Psoas muscle (tissue), 8 donors: ENCODE data around the gene PARP15. TPM values are rescaled to one million over a fixed set of nuclear protein-coding genes. Genes with fewer than 3 reads are reported as not detected.

Experiments used
- ATAC-seq, 4 donors: fragments of 200-7000 bp; cut with Tn5 transposase; one replicate each; pipeline ENCODE4 v1.9.1; 2020; ENCODE audit warnings: moderate library complexity in 3 of 4, mild to moderate bottlenecking in 2 of 4
- DNase-seq, 2 donors: peaks; one replicate each; pipeline ENCODE4 v3.0.0-alpha.2; 2020
- H3K27ac ChIP-seq: fragments of 200-600 bp; one replicate; pipeline ENCODE4 v1.8.0; 2022
- H3K27me3 ChIP-seq, 3 donors: fragments of 200-600 bp in 1 of 3; one replicate each; pipeline versions ENCODE4 v1.6.1 to v1.8.0; 2013 to 2022; ENCODE audit warnings: low read length in 2 of 3, mild to moderate bottlenecking in 2 of 3, moderate library complexity in 1 of 3; ENCODE audit not compliant: insufficient read depth in 3 of 3
- H3K36me3 ChIP-seq, 2 donors: fragments of 200-600 bp in 1 of 2; one replicate each; pipeline versions ENCODE4 v1.6.1 to v1.8.0; 2013 to 2022; ENCODE audit warnings: low read depth in 1 of 2, mild to moderate bottlenecking in 1 of 2, moderate library complexity in 1 of 2; ENCODE audit not compliant: insufficient read depth in 1 of 2
- H3K4me1 ChIP-seq: fragments of 200-600 bp; one replicate; pipeline ENCODE4 v1.8.0; 2022
- H3K4me3 ChIP-seq: fragments of 200-600 bp; one replicate; pipeline ENCODE4 v1.8.0; 2022; ENCODE audit warnings: mild to moderate bottlenecking
- H3K9me3 ChIP-seq: fragments of 200-600 bp; one replicate; pipeline ENCODE4 v1.8.0; 2022
- WGBS, 3 donors: extraction: QIAGEN DNeasy Blood & Tissue Kit; methylation state at CpG; one replicate each; pipeline versions ENCODE4 v1.1.6 to v1.1.7; 2013; 5-methylcytosine and 5-hydroxymethylcytosine counted together
- intact Hi-C, 2 donors: fragments of 100-400 bp; cut with DNase I; formaldehyde crosslinking; loops; one replicate each; pipeline versions ENCODE4 v1.11.0 to v1.14.2; 2022
- polyA plus RNA-seq, 3 donors: library from polyadenylated mRNA; stranded (reverse); fragments of 200-250 nt; gene quantifications; one replicate each; pipeline ENCODE4 v1.2.3, GENCODE V29; 2013
- total RNA-seq, 4 donors: library from RNA; stranded (reverse); fragmentation: NEBNext Ultra II Directional in 2 of 4; extraction: Animal tissue kit (Norgen Biotek cat#: 25700) in 2 of 4; gene quantifications; one replicate each; pipeline versions ENCODE4 v1.2.1 to v1.2.4, GENCODE V29; 2021 to 2023
- TF ChIP-seq, protein P1 (sequence below): fragments of 200-600 bp; IDR thresholded peaks from one replicate; pipeline ENCODE4 v1.8.0; 2022; ENCODE audit warnings: antibody characterized with exemption
- donor health status: healthy with polysubstance abuse.
- donor health status: DM: no; HTN: no; CAD: no; lungs with moderate emphysema.
- donor health status: Bipolar disorder and iron deficiency.
- donor health status: healthy.
- donor health status: DM: yes; HTN: yes; CAD: no.
- donor health status: DM: no; HTN: no; CAD: no.
- donor health status: DM: no; HTN: no; CAD: no.
- donor health status: DM: yes; HTN: yes; CAD: no.

The PARP15 gene
- total and polyA plus RNA-seq, 7 donors = 0.11 to 1.0 (median 0.34) TPM

DNA sequence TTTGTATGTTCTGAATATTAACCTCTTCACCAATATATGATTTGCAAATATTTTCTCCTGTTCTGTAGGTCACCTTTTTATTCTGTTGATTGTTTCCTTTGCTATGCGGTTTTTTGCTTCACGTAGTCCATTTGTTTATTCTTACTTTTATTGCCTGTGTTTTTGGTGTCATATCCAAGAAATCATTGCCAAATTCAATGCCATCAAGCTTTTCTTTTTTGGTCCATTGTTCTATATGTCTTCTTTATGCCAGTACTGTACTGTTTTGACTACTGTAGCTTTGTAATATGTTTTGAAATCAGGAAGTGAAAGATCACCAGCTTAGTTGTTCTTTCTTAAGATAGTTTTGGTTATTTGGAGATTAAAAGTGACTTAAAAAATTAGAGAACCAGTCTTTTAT, 4.2 kb downstream of the PARP15 start:
- DNase-seq (no peak), ATAC-seq (no peak)
- WGBS, 3 donors = 97 to 98% (median 98%) methylated on average over 2 of the region's 2 CpGs

DNA sequence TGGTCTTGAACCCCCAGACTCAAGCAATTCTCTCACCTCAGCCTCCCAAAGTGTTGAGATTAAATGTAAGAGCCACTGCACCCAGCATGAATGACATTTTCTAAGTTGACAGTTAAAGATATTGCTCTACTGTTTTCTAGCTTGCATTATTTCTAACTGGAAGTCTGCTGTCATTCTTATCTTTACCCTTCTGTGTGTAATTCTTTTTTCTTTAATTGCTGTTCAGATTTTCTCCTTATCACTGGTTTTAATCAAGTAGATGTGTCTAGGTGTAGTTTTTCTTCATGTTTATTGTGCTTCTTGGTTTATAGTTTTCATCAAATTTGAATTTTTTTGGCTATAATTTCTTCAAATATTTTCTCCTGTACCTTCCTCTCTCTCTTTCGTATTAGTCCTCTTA, 4.9 kb downstream of the PARP15 start:
- no peak for ATAC-seq
- H3K4me1 ChIP-seq = peaks cover 10% of the 10 kb centered on the region
- no peaks in the 10 kb centered on the region for H3K27me3 ChIP-seq
- H3K27ac ChIP-seq = no peak overlapping the region
- intact Hi-C loops = no loop called here
- TF ChIP-seq, protein P1, sequence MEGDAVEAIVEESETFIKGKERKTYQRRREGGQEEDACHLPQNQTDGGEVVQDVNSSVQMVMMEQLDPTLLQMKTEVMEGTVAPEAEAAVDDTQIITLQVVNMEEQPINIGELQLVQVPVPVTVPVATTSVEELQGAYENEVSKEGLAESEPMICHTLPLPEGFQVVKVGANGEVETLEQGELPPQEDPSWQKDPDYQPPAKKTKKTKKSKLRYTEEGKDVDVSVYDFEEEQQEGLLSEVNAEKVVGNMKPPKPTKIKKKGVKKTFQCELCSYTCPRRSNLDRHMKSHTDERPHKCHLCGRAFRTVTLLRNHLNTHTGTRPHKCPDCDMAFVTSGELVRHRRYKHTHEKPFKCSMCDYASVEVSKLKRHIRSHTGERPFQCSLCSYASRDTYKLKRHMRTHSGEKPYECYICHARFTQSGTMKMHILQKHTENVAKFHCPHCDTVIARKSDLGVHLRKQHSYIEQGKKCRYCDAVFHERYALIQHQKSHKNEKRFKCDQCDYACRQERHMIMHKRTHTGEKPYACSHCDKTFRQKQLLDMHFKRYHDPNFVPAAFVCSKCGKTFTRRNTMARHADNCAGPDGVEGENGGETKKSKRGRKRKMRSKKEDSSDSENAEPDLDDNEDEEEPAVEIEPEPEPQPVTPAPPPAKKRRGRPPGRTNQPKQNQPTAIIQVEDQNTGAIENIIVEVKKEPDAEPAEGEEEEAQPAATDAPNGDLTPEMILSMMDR = no peak
- DNase-seq = no peak
- peaks cover 13% of the 10 kb centered on the region for H3K9me3 ChIP-seq
- no peaks in the 10 kb centered on the region for H3K36me3 ChIP-seq
- no peak overlapping the region for H3K4me3 ChIP-seq
- WGBS, 3 donors = 88 to 96% (median 92%) methylated on average over 1 of the region's 1 CpG

More for the DNA sequence above, 4.2 kb downstream of the PARP15 start:
- intact Hi-C loops = no loop called here
- Histone ChIP-seq H3K4me1 (peaks cover 10% of the 10 kb centered on the region), H3K36me3 (no peaks in the 10 kb centered on the region), H3K27me3 (no peaks in the 10 kb centered on the region), H3K4me3 (no peak overlapping the region), H3K9me3 (peaks cover 13% of the 10 kb centered on the region), H3K27ac (no peak overlapping the region)
- TF ChIP-seq, protein P1 = no peak

DNA sequence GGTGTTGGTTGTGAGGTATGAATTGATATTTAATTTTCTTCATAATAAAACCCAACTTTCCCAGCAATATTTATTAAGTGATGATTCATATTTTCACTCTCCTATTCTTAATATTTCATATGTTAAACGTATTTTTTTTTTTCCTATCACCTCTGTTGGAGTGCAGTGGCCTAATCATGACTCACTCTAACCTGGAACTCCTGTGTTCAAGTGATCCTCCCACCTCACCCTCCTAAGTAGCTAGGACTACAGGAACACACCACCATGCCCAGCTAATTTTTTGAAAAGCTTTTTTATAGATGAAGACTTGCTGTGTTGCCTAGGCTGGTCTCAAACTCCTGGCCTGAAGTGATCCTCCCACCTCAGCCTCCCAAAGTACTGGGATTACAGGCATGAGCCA, 8.6 kb downstream of the PARP15 start:
- H3K4me1 ChIP-seq = no peaks in the 10 kb centered on the region
- no peaks in the 10 kb centered on the region for H3K36me3 ChIP-seq
- WGBS, 3 donors = 56 to 64% (median 57%) methylated on average over 1 of the region's 1 CpG
- H3K4me3 ChIP-seq = no peak overlapping the region
- H3K9me3 ChIP-seq = peaks cover 13% of the 10 kb centered on the region
- TF ChIP-seq, protein P1 = no peak
- ATAC-seq (no peak), DNase-seq (no peak)
- intact Hi-C loops = no loop called here
- H3K27ac ChIP-seq = no peak overlapping the region
- no peaks in the 10 kb centered on the region for H3K27me3 ChIP-seq

DNA sequence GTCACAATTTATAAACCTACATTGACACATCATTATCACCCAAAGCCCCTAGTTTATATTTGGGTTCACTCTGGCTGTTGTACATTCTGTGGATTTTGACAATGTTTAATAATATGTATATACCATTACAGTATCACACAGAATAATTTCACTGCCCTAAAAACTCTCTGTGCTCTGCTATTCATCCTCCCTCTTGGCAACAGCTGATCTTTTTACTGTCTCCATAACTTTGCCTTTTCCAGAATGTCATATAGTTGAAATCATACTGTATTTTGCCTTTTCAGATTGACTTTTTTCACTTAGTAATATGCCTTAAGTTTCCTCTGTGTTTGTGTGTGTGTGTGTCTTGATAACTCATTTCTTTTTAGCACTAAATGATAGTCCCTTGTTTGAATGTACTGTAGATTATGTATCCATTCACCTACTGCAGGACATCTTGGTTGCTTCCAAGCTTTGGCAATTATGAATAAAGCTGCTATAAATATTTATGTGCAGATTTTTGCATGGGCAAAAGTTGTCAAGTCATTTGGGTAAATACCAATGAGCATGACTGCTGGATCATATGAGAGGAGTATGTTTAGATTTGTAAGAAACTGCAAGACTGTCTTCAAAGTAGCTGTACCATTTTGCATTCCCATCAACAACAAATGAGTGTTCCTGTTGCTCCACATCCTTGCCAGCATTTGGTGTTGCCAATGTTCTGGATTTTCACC, 9.5 kb downstream of the PARP15 start:
- intact Hi-C loops = no loop called here
- no peaks in the 10 kb centered on the region for H3K4me1 ChIP-seq
- no peak overlapping the region for H3K4me3 ChIP-seq
- DNase-seq = no peak
- no peak for ATAC-seq
- H3K27me3 ChIP-seq = no peaks in the 10 kb centered on the region
- TF ChIP-seq, protein P1 = no peak
- H3K27ac ChIP-seq = no peak overlapping the region
- peaks cover 6% of the 10 kb centered on the region for H3K9me3 ChIP-seq
- H3K36me3 ChIP-seq = no peaks in the 10 kb centered on the region

DNA sequence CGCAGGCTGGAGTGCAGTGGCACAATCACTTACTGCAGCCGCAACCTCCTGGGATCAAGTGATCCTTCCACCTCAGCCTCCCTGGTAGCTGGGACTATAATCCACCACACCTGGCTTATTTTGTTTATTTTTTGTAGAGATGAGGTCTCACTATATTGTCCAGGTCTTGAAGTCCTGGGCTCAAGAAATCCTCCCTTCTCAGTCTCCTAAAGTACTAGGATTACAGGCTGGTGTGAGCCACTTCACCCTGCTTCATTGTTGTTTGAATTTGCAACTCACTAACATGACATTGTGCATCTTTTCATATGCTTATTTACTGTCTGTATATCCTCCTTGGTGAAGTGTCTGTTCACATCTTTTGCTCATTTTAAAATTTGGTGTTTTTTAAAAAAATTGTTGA, 10.1 kb downstream of the PARP15 start:
- Histone ChIP-seq H3K4me1 (no peaks in the 10 kb centered on the region), H3K4me3 (no peak overlapping the region), H3K9me3 (no peaks in the 10 kb centered on the region), H3K27me3 (no peaks in the 10 kb centered on the region), H3K36me3 (no peaks in the 10 kb centered on the region), H3K27ac (no peak overlapping the region)
- TF ChIP-seq, protein P1 = no peak
- intact Hi-C loops = no loop called here
- WGBS, 3 donors = 29 to 50% (median 50%) methylated on average over 2 of the region's 2 CpGs
- DNase-seq = no peak
- no peak for ATAC-seq
